ENCODE data around the gene SPATA2. TPM values are rescaled to one million over a fixed set of nuclear protein-coding genes. Genes with fewer than 3 reads are reported as not detected.
"Not testable (repeated sequence)": the region's sequence is repeated elsewhere in the genome, so short reads cannot be mapped to it uniquely, and the experiment has no call there.

SPATA2 gene
- total and polyA plus RNA-seq, 2 donors (not counting 3 experiments of a cell fraction or from before 2014, with no cell fraction given), result 4.9 to 6.1 TPM

DNA sequence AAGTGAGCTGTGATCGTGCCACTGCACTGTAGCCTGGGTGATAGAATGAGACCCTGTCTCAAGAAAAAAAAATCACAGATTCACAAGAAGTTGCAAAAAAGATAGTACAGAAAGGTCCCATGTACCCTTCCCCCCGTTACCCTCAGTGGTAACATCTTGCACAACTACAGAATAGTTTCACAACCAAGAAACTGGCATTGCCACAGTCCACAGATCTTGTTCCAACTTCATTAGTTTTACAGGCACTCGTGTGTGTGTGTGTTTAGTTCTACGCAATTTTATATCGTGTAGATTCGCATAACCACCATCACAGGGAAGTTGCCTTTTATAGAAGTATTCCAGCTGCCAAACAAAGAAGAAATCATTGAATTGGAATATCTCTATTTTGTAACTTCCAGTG lies 19.1 kb downstream of the SPATA2 start:
- Histone ChIP-seq H3K9me1 (replicated peaks; ENCODE audit: control insufficient read depth, extremely low read depth, insufficient read depth, low read length) (no peaks in the 10 kb centered on the region), H3K4me1 (ENCODE audit: control insufficient read depth, extremely low read depth, insufficient read depth, low read length) (peaks cover 3% of the 10 kb centered on the region), H3K36me3 (ENCODE audit: control insufficient read depth in 2 of 2, extremely low read depth in 1 of 2, insufficient read depth in 2 of 2, low read length in 2 of 2) (no peaks in the 10 kb centered on the region), H3K4me2 (ENCODE audit: insufficient read depth, low read length) (no peak overlapping the region), H3K4me3 (replicated peaks in 1 of 3; ENCODE audit: insufficient read depth in 1 of 3, low read depth in 1 of 3, low read length in 3 of 3) (no peak overlapping the region), H4K20me1 (replicated peaks; ENCODE audit: control insufficient read depth, extremely low read depth, insufficient read depth, low read length) (no peaks in the 10 kb centered on the region), H3K9ac (replicated peaks; ENCODE audit: extremely low read depth, insufficient read depth, low read length) (no peak overlapping the region), H3K9me3 (replicated peaks; ENCODE audit: control insufficient read depth, insufficient read depth, low read length) (no peaks in the 10 kb centered on the region), H2AFZ (ENCODE audit: low read depth, low read length) (no peak overlapping the region), H3K27ac (ENCODE audit: insufficient read depth, low read depth, low read length) (no peak overlapping the region), H3K27me3 (ENCODE audit: control insufficient read depth in 2 of 2, insufficient read depth in 2 of 2, low read length in 2 of 2) (no peaks in the 10 kb centered on the region), H3K79me2 (ENCODE audit: control insufficient read depth, insufficient read depth, low read length) (no peaks in the 10 kb centered on the region)
- dilution Hi-C loops (cut with MboI; ENCODE audit: extremely low pct_ligation_motif_present, low sequenced_read_pairs) (no loop called here), intact Hi-C loops (cut with micrococcal nuclease) (no loop called here)
- CTCF ChIA-PET, result interaction anchor here (0.8 to 1.3 kb wide), 3 partner anchors 8 to 175 kb away, joined by 3 read pairs; no protein-coding TSS in a partner anchor
- DNase-seq (ENCODE audit: low read depth, low spot score), result no peak
- FAIRE-seq, result no peak
- no TSS peak for BruUV-seq (replicated peaks)
- no peak for TF ChIP-seq GATA2 (IDR thresholded peaks at IDR 0.05; ENCODE audit: insufficient read depth, insufficient read length, low read depth, low read length)
- no peak for TF ChIP-seq EZH2 (IDR thresholded peaks at IDR 0.05; ENCODE audit: borderline replicate concordance, low read depth, low read length, severe bottlenecking)
- TF ChIP-seq FOS (IDR thresholded peaks at IDR 0.05; ENCODE audit: borderline replicate concordance, insufficient read depth, low read length), result no peak
- POLR2A ChIA-PET, result no interaction called here

GRCh38 chr20:49895474-49896093 lies 19.7 kb downstream of the SPATA2 start:
- H3K4me1 ChIP-seq (ENCODE audit: control insufficient read depth, extremely low read depth, insufficient read depth, low read length); dilution Hi-C loops (cut with MboI; ENCODE audit: extremely low pct_ligation_motif_present, low sequenced_read_pairs); H3K9me1 ChIP-seq (replicated peaks; ENCODE audit: control insufficient read depth, extremely low read depth, insufficient read depth, low read length); BruUV-seq (replicated peaks); H2AFZ ChIP-seq (ENCODE audit: low read depth, low read length); H3K9ac ChIP-seq (replicated peaks; ENCODE audit: extremely low read depth, insufficient read depth, low read length); DNase-seq (ENCODE audit: low read depth, low spot score); CTCF ChIA-PET; H3K9me3 ChIP-seq (replicated peaks; ENCODE audit: control insufficient read depth, insufficient read depth, low read length); H3K4me2 ChIP-seq (ENCODE audit: insufficient read depth, low read length); H3K27ac ChIP-seq (ENCODE audit: insufficient read depth, low read depth, low read length); H3K4me3 ChIP-seq (replicated peaks in 1 of 3; ENCODE audit: insufficient read depth in 1 of 3, low read depth in 1 of 3, low read length in 3 of 3); H4K20me1 ChIP-seq (replicated peaks; ENCODE audit: control insufficient read depth, extremely low read depth, insufficient read depth, low read length); H3K79me2 ChIP-seq (ENCODE audit: control insufficient read depth, insufficient read depth, low read length); intact Hi-C loops (cut with micrococcal nuclease); H3K36me3 ChIP-seq (ENCODE audit: control insufficient read depth in 2 of 2, extremely low read depth in 1 of 2, insufficient read depth in 2 of 2, low read length in 2 of 2); FAIRE-seq; H3K27me3 ChIP-seq (ENCODE audit: control insufficient read depth in 2 of 2, insufficient read depth in 2 of 2, low read length in 2 of 2): not testable (repeated sequence)
- POLR2A ChIA-PET, result interaction anchor here (0.7 kb wide), 1 partner anchor 44 kb away, joined by 3 read pairs; no protein-coding TSS in a partner anchor

All from endothelial cell of umbilical vein (primary cell).